ENCODE measurements around the gene GSG1. TPM values are rescaled to one million over a fixed set of nuclear protein-coding genes. Genes with fewer than 3 reads are reported as not detected.

The GSG1 gene
- total RNA-seq, 1 donor from 2014 or later: not detected

- DNase-seq (ENCODE audit: extremely low spot score, unreplicated experiment): no peak
- Mint-ChIP-seq H3K4me3 (ENCODE audit: unreplicated experiment) (peak overlapping the region; percentile 28), H3K27ac (ENCODE audit: unreplicated experiment) (peak overlapping the region; percentile 96)
Observed at GRCh38 chr12:13101821-13102375, 1.6 kb downstream of the GSG1 start.

GRCh38 chr12:13100882-13101769 lies 2.3 kb downstream of the GSG1 start:
- H3K27ac Mint-ChIP-seq (ENCODE audit: unreplicated experiment): peak overlapping the region; percentile 98
- H3K9me3 Mint-ChIP-seq (ENCODE audit: unreplicated experiment): no peaks in the 10 kb centered on the region
- TF ChIP-seq CTCF (IDR thresholded peaks at IDR 0.05): no peak
- H3K36me3 Mint-ChIP-seq (ENCODE audit: unreplicated experiment): no peaks in the 10 kb centered on the region
- peak; percentile 96 for DNase-seq (ENCODE audit: extremely low spot score, unreplicated experiment)
- H3K4me1 Mint-ChIP-seq (ENCODE audit: unreplicated experiment): peaks cover 61% of the 10 kb centered on the region
- peak overlapping the region; percentile 67 for H3K4me3 Mint-ChIP-seq (ENCODE audit: unreplicated experiment)
- no peaks in the 10 kb centered on the region for H3K27me3 Mint-ChIP-seq (ENCODE audit: unreplicated experiment)

More at GRCh38 chr12:13101821-13102375, 1.6 kb downstream of the GSG1 start:
- Mint-ChIP-seq H3K36me3 (ENCODE audit: unreplicated experiment) (no peaks in the 10 kb centered on the region), H3K9me3 (ENCODE audit: unreplicated experiment) (no peaks in the 10 kb centered on the region), H3K27me3 (ENCODE audit: unreplicated experiment) (no peaks in the 10 kb centered on the region), H3K4me1 (ENCODE audit: unreplicated experiment) (peaks cover 60% of the 10 kb centered on the region)
- TF ChIP-seq CTCF (IDR thresholded peaks at IDR 0.05): no peak

GRCh38 chr12:13100605-13100881 lies 2.9 kb downstream of the GSG1 start:
- peak overlapping the region; percentile 67 for H3K4me3 Mint-ChIP-seq (ENCODE audit: unreplicated experiment)
- no peaks in the 10 kb centered on the region for H3K9me3 Mint-ChIP-seq (ENCODE audit: unreplicated experiment)
- no peak for DNase-seq (ENCODE audit: extremely low spot score, unreplicated experiment)
- peaks cover 66% of the 10 kb centered on the region for H3K4me1 Mint-ChIP-seq (ENCODE audit: unreplicated experiment)
- no peak for TF ChIP-seq CTCF (IDR thresholded peaks at IDR 0.05)
- H3K36me3 Mint-ChIP-seq (ENCODE audit: unreplicated experiment): no peaks in the 10 kb centered on the region
- H3K27ac Mint-ChIP-seq (ENCODE audit: unreplicated experiment): peak overlapping the region; percentile 98
- H3K27me3 Mint-ChIP-seq (ENCODE audit: unreplicated experiment): no peaks in the 10 kb centered on the region

- no peak for TF ChIP-seq CTCF (IDR thresholded peaks at IDR 0.05)
- Mint-ChIP-seq H3K36me3 (ENCODE audit: unreplicated experiment) (no peaks in the 10 kb centered on the region), H3K4me3 (ENCODE audit: unreplicated experiment) (no peak overlapping the region), H3K27me3 (ENCODE audit: unreplicated experiment) (no peaks in the 10 kb centered on the region), H3K27ac (ENCODE audit: unreplicated experiment) (peak overlapping the region; percentile 98), H3K4me1 (ENCODE audit: unreplicated experiment) (peaks cover 69% of the 10 kb centered on the region), H3K9me3 (ENCODE audit: unreplicated experiment) (no peaks in the 10 kb centered on the region)
- no peak for DNase-seq (ENCODE audit: extremely low spot score, unreplicated experiment)
Observed at GRCh38 chr12:13099844-13100604, 3.4 kb downstream of the GSG1 start.
